IPS-15b (cell line): ENCODE measurements around the gene DIAPH3.

Experiments
- H3K27me3 ChIP-seq: one replicate; pipeline ENCODE4 v1.6.1; 2013; ENCODE audit warnings: low read length; ENCODE audit not compliant: control insufficient read depth, insufficient read depth
- H3K36me3 ChIP-seq: one replicate; pipeline ENCODE4 v1.6.1; 2013; ENCODE audit warnings: low read length; ENCODE audit not compliant: control insufficient read depth, insufficient read depth
- H3K4me1 ChIP-seq: one replicate; pipeline ENCODE4 v1.6.1; 2013; ENCODE audit warnings: mild to moderate bottlenecking, low read length; ENCODE audit not compliant: control insufficient read depth, insufficient read depth
- H3K4me3 ChIP-seq: one replicate; pipeline ENCODE4 v1.5.1; 2013; ENCODE audit warnings: low read depth, low read length
- H3K9ac ChIP-seq: one replicate; pipeline ENCODE4 v1.6.1; 2013; ENCODE audit warnings: low read depth, mild to moderate bottlenecking, low read length
- H3K9me3 ChIP-seq: one replicate; pipeline ENCODE4 v1.6.1; 2013; ENCODE audit warnings: mild to moderate bottlenecking, low read length; ENCODE audit not compliant: control insufficient read depth, insufficient read depth

The DIAPH3 gene

DNA sequence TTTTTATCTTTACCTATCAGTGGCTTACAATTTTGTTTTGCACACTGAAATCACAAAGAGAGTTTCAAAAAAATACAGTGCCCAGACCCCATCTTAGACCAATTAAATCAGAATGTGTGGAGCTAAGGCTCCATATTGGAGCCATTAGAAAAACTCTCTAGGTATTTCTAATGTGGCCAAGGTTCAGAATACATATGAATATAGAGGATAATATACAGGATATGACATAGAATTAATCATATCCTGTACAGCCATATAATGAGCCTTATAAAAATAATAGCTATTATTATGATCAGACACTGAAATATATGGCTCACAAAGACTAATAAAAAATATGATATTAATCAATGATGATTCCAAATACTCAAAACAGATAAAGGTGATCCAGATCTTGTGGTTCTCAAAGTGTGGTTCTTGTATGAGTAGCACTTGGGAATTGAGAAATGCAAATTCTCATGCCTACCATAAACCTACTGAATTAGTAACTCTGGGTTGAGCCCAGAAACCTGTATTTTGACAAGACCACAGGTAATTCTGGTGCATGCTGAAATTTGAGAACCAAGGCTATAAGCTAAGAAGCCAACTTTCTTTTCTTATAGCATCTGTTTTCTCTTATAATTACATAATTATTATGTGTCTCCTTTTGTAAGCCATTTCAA is 408.0 kb downstream of the DIAPH3 start:
- Histone ChIP-seq H3K4me3 (no peak overlapping the region), H3K9me3 (no peaks in the 10 kb centered on the region), H3K9ac (no peak overlapping the region), H3K36me3 (no peaks in the 10 kb centered on the region), H3K27me3 (no peaks in the 10 kb centered on the region), H3K4me1 (peaks cover 8% of the 10 kb centered on the region)

DNA sequence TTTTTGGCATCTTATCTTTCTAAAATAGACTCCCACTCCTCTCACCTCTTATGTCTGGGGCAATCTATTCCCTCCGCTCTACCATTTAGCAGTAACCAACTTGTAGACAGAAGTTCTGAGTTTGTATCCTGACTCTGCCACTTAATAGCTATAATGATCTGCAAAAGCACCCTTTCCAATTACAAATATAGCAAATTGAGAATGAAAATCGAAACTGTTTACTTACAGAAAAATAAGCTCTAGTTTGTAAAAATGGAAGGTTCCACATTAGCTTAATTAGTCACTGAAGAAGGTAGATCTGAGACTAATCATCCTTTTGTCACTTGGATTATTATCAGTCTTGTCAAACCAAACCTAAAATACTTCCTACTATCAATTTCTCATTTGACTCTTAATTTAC is 409.3 kb downstream of the DIAPH3 start:
- H3K9ac ChIP-seq, result no peak overlapping the region
- no peaks in the 10 kb centered on the region for H3K9me3 ChIP-seq
- no peak overlapping the region for H3K4me3 ChIP-seq
- peaks cover 19% of the 10 kb centered on the region for H3K4me1 ChIP-seq
- H3K27me3 ChIP-seq, result no peaks in the 10 kb centered on the region
- no peaks in the 10 kb centered on the region for H3K36me3 ChIP-seq

DNA sequence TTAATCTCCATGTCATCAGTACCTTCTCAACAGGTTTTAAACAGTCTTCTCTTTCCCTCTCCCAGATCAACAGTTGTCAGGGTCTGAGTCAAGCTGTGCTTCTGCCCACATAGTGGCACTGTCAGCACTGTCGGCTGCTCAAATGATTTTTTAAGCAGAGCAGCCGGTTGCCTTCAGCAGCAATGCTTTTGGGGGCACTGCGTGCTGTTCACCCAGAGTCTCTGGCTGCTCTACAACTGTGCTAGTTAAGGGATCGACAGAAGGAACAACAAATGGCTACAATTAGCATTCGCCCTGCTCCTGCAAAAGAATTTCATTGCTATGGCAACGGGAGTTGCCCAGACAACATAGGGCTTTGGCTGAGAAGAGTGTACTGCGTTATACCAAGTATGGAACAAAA is 412.9 kb downstream of the DIAPH3 start:
- H3K9me3 ChIP-seq, result no peaks in the 10 kb centered on the region
- H3K9ac ChIP-seq, result no peak overlapping the region
- H3K4me3 ChIP-seq, result no peak overlapping the region
- H3K36me3 ChIP-seq, result no peaks in the 10 kb centered on the region
- H3K27me3 ChIP-seq, result no peaks in the 10 kb centered on the region
- H3K4me1 ChIP-seq, result peaks cover 19% of the 10 kb centered on the region

- Histone ChIP-seq H3K36me3 (no peaks in the 10 kb centered on the region), H3K9ac (no peak overlapping the region), H3K9me3 (no peaks in the 10 kb centered on the region), H3K4me1 (peaks cover 33% of the 10 kb centered on the region), H3K27me3 (no peaks in the 10 kb centered on the region), H3K4me3 (no peak overlapping the region)
Observed at GRCh38 chr13:59748046-59748445, 415.7 kb downstream of the DIAPH3 start.

DNA sequence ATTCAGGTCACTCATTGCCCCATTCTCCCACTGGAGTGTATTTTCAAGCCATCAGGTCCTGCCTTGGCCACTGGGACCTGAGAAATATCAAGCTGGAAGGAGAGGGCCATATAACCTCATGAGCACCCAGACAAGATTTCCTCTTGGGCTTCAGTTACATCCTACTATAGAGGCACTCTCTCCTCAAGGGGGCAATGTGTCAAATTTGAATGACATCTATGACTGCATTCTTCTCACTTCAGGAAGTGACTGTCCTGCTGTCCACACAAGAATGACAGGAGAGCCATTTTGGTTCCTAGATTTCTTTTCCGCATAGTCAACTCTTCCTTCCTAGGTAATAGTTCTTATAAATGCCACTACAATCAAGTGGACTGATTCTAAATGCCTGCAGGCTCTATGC is 416.2 kb downstream of the DIAPH3 start:
- no peak overlapping the region for H3K9ac ChIP-seq
- H3K4me1 ChIP-seq, result peaks cover 33% of the 10 kb centered on the region
- no peaks in the 10 kb centered on the region for H3K9me3 ChIP-seq

DNA sequence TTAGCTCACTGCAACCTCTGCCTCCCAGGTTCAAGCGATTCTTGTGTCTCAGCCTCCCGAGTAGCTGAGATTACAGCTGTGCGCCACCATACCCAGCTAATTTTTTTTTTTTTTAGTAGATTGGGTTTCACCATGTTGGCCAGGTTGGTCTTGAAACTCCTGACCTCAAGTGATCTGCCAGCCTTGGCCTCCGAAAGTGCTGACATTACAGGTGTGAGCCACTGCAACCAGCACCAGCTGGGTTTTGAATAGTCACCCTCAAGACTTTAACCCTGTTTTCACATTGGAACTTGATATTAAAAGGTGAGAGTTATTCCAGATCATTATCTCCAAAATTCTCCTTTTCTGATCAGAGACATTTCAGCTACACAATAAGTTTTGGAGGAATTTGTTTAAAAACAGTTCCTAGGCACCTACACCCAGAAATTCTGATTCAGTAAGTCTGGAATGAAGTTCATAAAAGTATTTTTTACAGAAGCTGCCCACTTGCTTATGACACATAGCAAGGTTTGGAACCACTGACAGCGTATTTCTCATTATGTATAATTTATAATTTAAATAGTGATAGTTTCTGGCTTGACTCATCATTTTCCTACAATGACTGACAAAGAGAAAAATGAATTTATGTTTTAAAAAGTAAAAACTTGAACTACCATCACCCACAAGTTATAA is 417.3 kb downstream of the DIAPH3 start:
- Histone ChIP-seq H3K9ac (no peak overlapping the region), H3K4me3 (no peak overlapping the region), H3K4me1 (peaks cover 32% of the 10 kb centered on the region), H3K27me3 (no peaks in the 10 kb centered on the region), H3K36me3 (no peaks in the 10 kb centered on the region), H3K9me3 (no peaks in the 10 kb centered on the region)

More for the DNA sequence above, 416.2 kb downstream of the DIAPH3 start:
- Histone ChIP-seq H3K4me3 (no peak overlapping the region), H3K27me3 (no peaks in the 10 kb centered on the region), H3K36me3 (no peaks in the 10 kb centered on the region)

DNA sequence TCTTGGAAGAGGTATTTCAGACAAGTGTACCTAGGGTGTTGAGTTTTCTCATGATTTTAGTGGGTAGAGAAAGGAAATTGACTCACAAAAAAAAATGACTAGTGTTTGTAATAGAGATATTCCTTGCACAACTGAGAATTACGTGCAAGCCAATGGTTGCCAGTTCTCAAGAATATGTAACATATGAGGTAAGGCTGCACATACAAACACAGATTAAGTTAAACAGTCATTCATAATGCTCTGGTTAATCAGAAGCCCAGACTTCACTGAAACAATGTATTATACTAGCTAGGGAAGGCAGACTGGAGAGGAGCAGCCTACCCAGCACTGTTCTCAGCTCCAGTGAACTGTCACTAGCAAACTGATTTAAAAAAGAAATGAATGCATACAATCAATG is 418.3 kb downstream of the DIAPH3 start:
- H3K27me3 ChIP-seq, result no peaks in the 10 kb centered on the region
- no peaks in the 10 kb centered on the region for H3K36me3 ChIP-seq
- H3K4me3 ChIP-seq, result no peak overlapping the region
- H3K4me1 ChIP-seq, result peaks cover 23% of the 10 kb centered on the region
- H3K9me3 ChIP-seq, result no peaks in the 10 kb centered on the region
- no peak overlapping the region for H3K9ac ChIP-seq

DNA sequence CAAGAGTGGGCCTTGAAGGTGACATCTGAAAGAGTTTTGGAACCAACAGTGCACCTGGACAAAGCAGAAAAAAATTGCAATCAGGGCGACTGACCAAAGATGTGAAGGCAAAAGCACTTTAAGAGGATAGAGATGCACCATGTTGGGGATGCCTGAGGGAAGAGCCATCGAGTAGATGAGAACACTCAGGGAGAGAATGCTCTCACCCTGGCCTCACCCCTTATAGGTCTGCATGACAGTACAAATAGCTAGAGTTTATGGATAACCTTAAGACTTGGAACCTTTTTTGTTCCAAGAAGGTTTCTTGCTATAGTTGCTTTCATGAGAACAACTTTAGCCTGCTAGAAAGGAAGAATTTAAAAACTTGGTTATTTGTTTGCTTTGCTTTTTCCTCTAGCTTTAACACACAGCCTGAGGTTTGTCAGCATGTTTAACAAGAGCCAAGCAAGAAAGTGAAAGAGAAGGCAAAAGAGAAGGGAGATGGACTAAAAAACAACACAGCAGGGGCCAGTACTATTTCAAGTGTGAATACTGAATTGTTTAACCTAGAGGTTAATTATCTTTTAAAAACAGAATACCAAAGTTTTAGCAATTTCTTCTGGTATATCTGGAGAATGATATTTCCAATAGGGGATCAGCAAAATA is 418.9 kb downstream of the DIAPH3 start:
- Histone ChIP-seq H3K36me3 (no peaks in the 10 kb centered on the region), H3K4me1 (peaks cover 17% of the 10 kb centered on the region), H3K9me3 (no peaks in the 10 kb centered on the region), H3K4me3 (no peak overlapping the region), H3K27me3 (no peaks in the 10 kb centered on the region), H3K9ac (no peak overlapping the region)

DNA sequence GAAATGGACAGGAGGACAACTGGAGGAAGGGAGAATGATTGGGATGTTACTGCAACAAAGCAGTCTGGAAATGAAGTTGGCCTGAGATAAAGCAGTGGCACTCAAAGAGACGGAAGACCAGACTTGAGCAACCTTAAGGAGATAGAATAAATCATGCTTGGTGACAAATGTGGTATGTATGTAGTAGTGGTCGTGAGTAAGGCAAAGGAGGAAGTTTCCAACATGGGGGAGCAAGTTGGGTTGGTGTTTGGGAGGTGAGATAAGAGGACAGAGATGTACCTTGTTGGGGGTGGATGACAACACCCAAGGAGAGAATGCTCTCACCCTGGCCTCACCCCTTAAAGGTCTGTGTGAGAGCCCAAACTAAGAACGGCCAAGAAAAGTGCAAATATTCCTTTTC is 420.5 kb downstream of the DIAPH3 start:
- no peaks in the 10 kb centered on the region for H3K36me3 ChIP-seq
- no peaks in the 10 kb centered on the region for H3K27me3 ChIP-seq
- H3K9me3 ChIP-seq, result no peaks in the 10 kb centered on the region
- H3K4me3 ChIP-seq, result no peak overlapping the region
- no peak overlapping the region for H3K9ac ChIP-seq
- peaks cover 15% of the 10 kb centered on the region for H3K4me1 ChIP-seq

DNA sequence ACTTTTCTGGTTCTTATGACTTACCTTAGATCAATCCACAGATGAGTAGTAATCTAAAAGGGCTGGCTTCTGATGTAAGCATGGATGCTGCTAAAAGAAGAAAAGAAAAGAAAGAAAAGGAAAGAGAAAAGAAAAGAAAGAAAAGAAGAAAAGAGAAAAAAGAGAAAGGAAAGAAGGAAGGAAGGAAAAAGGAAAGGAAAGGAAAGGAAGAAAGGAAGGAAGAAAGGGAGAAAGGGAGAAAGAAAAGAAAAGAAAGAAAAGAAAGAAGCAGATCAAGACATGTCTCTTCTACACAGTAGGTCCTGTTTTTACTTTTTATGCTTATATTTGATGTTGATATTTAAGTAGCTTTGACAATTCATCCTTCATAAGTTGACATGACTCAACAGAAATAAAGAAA is 421.3 kb downstream of the DIAPH3 start:
- H3K4me3 ChIP-seq, result no peak overlapping the region
- H3K9me3 ChIP-seq, result no peaks in the 10 kb centered on the region
- H3K4me1 ChIP-seq, result peaks cover 15% of the 10 kb centered on the region
- no peaks in the 10 kb centered on the region for H3K36me3 ChIP-seq
- no peaks in the 10 kb centered on the region for H3K27me3 ChIP-seq
- no peak overlapping the region for H3K9ac ChIP-seq

DNA sequence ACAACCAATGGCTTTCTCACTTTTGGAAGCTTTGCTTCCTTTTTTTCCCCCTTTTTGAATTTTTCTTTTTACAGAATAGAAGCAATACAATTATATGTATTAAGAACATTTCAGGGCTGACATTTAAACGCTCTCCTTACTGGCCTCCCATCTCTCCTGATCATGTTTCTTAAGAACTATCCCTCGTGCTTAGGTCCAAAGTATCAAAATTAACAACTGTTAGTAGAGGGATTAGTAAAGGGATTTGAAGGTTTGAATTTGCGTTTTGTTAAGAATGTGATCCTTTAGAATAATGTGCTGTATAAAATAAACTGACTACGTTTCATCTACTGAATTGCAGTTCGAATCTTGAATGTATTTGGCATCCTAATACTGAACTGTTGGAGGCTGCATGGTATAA is 424.8 kb downstream of the DIAPH3 start:
- H3K36me3 ChIP-seq, result no peaks in the 10 kb centered on the region
- no peak overlapping the region for H3K4me3 ChIP-seq
- H3K9ac ChIP-seq, result no peak overlapping the region
- no peaks in the 10 kb centered on the region for H3K27me3 ChIP-seq
- no peaks in the 10 kb centered on the region for H3K9me3 ChIP-seq
- peaks cover 7% of the 10 kb centered on the region for H3K4me1 ChIP-seq

DNA sequence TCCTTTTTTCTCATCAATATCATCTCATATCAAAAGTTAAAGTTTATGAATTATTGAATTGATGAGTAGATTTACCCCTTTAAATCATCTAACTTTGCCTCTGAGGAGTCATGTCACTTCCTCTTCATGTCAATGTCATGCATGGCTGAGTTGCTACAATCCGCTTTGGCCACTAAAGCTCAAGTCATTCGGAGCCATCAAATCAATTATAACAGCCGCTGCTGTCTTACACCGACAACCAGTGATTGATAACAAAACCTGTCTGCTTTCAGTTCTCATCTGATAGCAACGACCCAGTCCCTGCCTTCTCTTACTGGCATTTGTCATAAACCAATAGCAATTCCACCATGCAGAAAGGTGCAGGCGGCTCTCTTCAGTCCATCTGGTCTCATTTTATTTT is 429.3 kb downstream of the DIAPH3 start:
- H3K4me1 ChIP-seq, result no peaks in the 10 kb centered on the region
- no peaks in the 10 kb centered on the region for H3K9me3 ChIP-seq
- no peak overlapping the region for H3K9ac ChIP-seq
- no peaks in the 10 kb centered on the region for H3K27me3 ChIP-seq
- no peaks in the 10 kb centered on the region for H3K36me3 ChIP-seq
- no peak overlapping the region for H3K4me3 ChIP-seq
